C4-2B (cell line): ENCODE measurements around the gene KRTAP23-1.

Source experiments
- H3K27ac ChIP-seq: fragments of 450-650 bp; 2 replicates; pipeline ENCODE4 v1.5.1; 2017
- ZFX ChIP-seq: fragments of 450-650 bp; IDR thresholded peaks from 2 replicates; pipeline ENCODE4 v1.6.1; 2017
- TF ChIP-seq, protein P1 (sequence below): fragments of 450-650 bp; conservative IDR thresholded peaks from 2 replicates; pipeline ENCODE4 v1.5.1; 2017; ENCODE audit warnings: mild to moderate bottlenecking

KRTAP23-1 gene, protein sequence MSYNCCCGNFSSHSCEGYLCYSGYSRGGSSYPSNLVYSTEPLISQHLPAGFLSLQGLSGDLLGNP

DNA sequence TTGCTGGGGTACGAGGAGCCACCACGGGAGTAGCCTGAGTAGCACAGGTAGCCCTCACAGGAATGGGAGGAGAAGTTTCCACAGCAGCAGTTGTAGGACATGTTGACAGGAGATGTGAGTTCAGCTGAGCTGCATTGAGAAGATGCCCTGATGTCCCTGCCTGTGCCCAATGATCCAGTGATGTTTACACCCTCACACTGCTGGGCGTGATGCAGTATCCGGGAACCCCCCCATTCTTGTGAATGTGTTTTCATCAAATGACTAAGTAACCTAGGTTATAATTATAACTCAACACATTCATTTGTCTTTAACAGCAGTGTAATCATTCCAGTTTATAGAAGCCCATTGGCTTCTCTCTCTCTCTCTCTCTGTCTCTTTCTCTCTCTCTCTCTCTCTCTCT is at the start of gene KRTAP23-1:
TSS of gene KRTAP23-1 (minus strand) at position 101 of the 400 bp plus-strand sequence. CDS start at position 101, 0 bp downstream.
- TF ChIP-seq, protein P1, sequence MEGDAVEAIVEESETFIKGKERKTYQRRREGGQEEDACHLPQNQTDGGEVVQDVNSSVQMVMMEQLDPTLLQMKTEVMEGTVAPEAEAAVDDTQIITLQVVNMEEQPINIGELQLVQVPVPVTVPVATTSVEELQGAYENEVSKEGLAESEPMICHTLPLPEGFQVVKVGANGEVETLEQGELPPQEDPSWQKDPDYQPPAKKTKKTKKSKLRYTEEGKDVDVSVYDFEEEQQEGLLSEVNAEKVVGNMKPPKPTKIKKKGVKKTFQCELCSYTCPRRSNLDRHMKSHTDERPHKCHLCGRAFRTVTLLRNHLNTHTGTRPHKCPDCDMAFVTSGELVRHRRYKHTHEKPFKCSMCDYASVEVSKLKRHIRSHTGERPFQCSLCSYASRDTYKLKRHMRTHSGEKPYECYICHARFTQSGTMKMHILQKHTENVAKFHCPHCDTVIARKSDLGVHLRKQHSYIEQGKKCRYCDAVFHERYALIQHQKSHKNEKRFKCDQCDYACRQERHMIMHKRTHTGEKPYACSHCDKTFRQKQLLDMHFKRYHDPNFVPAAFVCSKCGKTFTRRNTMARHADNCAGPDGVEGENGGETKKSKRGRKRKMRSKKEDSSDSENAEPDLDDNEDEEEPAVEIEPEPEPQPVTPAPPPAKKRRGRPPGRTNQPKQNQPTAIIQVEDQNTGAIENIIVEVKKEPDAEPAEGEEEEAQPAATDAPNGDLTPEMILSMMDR = no peak
- TF ChIP-seq ZFX = no peak
- no peak within 1 kb of the TSS for H3K27ac ChIP-seq

DNA sequence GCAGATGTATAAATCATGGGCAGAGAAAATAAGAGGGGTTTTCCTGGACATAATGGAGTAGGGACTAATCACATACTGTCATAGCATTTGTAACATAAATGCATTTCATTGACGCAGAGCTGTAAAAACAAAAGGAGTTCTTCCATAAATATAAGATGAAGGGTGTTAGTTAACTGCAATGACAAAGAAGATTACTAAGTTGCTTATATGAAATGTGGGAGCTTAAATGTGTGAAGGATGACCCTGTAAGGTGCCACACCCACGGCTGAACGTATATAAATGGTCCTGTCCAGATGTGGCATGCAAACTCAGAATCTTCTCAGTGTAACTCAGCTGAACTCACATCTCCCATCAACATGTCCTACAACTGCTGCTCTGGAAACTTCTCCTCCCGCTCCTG is 47.3 kb upstream of the KRTAP23-1 start, which contains the start of gene KRTAP13-1:
TSS of gene KRTAP13-1 (plus strand) at position 301 of the 400 bp plus-strand sequence. CDS start at position 357, 56 bp downstream.
- TF ChIP-seq, protein P1 = no peak
- TF ChIP-seq ZFX = no peak
- no peak within 1 kb of the TSS for H3K27ac ChIP-seq

DNA sequence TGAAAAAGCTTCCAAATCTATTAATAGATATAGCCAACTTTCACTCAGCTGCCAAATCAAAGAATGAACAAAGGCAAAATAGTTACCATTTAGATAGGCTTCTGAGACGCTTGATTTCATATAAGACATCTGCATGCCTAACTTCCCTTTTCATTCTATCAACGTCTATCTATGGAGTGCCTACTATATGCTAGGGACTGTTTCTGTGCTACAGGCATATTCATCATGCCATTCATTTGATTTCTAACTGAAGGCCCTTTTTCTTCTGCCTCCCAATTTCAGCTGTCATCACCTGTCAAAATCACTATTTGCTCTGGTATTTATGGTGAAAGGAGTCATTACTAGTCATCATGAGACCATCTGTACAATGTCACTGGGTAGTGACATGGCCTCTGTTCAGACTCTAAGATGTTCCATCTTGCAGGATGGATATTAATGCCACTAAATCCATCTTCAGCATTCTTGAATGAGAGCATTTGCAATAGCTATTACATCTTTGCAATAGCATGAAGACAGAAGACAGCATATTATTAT is 43.2 kb upstream of the KRTAP23-1 start:
- H3K27ac ChIP-seq = no peak overlapping the region
- no peak for TF ChIP-seq ZFX
- TF ChIP-seq, protein P1 = no peak

DNA sequence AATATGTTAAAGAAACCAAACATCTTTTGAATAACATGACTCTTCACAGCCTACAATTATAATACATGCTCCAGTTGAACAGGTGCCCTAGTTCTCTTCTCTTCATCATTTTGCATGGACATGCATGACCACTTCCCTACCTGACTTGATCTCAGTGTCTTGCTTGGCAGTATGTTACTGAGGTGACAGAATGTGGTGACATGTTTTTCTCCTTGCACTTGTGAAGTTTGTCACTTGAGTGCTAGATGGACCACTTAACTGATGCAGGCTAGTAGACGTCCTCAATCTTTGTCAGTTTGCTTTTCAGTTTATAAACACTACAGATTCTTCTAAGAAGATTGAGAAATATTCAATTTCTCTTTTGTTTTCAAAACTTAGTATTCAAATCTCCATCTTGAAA is 33.8 kb upstream of the KRTAP23-1 start:
- no peak overlapping the region for H3K27ac ChIP-seq
- TF ChIP-seq, protein P1 = no peak
- no peak for TF ChIP-seq ZFX

DNA sequence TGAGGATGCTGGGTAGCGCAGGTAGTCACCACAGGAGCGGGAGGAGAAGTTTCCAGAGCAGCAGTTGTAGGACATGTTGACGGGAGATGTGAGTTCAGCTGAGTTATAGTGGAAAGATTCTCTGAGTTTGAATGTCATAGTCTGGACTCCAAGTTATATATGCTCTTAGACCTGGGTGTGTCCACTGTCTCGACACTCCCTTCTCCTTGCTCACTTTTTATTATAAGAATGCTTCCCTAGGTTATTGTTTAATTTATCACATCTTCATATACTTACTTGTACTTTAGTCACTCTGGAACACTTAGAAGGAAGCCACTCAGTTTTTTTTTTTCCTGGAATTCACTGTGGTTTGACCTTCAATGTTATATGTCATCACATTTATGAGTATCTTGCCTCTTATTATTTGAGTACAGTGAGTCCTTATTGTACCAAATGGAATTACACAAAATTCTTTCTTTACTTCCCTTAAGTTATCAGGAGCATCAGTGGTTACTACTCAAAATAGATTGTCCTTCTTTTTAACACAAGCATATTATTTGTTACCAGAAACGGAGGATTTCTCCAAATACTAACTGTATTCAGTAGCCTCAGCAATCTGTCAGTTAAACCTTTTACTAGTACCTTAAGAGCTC is 23.8 kb upstream of the KRTAP23-1 start, which contains the start of gene KRTAP13-2:
TSS of gene KRTAP13-2 (minus strand) at position 133 of the 632 bp plus-strand sequence. CDS start at position 75, 58 bp downstream.
- TF ChIP-seq, protein P1 = no peak
- no peak for TF ChIP-seq ZFX
- H3K27ac ChIP-seq = no peak within 1 kb of the TSS

DNA sequence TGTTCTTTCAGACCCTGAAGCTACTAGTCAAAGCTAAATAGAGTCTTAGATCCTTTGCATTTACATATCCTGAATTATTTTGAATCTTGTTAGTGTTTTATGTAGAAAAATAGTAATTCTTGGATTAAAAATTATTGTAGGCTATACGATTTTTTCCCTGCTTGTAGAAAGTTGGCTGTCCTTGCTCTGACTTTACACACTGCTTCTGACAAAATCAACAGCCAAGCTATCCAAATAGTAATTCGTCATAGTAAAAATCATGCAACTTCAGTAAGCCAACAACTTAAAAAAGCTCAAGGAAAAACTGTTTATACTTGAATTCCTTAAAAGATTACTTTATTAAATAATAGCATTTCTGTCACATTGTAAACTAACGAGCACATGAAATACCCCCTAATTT is 7.5 kb upstream of the KRTAP23-1 start:
- no peak overlapping the region for H3K27ac ChIP-seq
- TF ChIP-seq ZFX = no peak
- TF ChIP-seq, protein P1 = no peak

DNA sequence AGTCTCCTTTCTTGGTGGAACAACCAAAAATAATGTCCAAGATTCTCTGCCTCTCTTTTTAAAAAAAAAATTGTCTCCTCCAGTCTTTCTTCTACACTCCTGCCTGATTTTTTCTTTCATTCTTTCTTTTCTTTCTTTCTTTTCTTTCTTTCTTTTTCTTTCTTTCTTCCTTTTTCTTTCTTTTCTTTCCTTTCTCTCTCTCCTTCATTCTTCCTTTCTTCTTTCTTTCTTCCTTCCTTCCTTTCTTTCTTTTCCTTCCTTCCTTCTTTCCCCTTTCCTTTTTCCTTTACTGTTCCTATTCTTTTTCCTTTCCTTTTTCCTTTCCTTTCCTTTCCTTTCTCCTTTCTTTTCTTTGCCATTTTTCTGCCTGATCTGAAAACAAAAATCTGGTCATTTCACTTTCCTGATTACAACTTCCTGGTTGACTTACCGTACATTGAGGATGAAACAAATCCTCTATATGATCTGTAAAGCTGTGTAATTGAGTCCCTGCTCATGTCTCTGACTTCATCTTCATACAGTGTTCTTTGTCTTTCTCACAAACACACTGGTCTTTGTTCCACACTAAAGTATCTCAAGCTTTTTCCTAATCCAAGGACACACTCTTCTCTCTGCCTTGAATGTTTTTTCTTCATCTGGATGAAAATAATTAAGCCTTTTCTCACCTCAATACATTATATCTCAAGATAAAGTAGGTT is 6.1 kb upstream of the KRTAP23-1 start:
- no peak for TF ChIP-seq ZFX
- TF ChIP-seq, protein P1 = no peak
- H3K27ac ChIP-seq = no peak overlapping the region
